Measurements from ENCODE around the gene TANGO6. TPM values are rescaled to one million over a fixed set of nuclear protein-coding genes. Genes with fewer than 3 reads are reported as not detected.

The TANGO6 gene
- polyA plus RNA-seq, 2 of the 4 experiments (the other 2 are of a cell fraction): 8.1 to 19.5 TPM

GRCh38 chr16:69115837-69116236 is 272.5 kb downstream of the TANGO6 start:
- no peak overlapping the region for H3K4me2 ChIP-seq
- H3K4me1 ChIP-seq: no peaks in the 10 kb centered on the region
- ChIA-PET CTCF (interaction anchor here (0.7 to 24.8 kb wide), 4 partner anchors 8 to 268 kb away, joined by 4 to 503 read pairs (median 7); partner anchors contain the start of gene HAS3), POLR2A (interaction anchor here (1.5 kb wide), 1 partner anchor 10 kb away, joined by 5 read pairs; the partner anchor contains the start of gene HAS3)
- H3K9me3 ChIP-seq: no peaks in the 10 kb centered on the region
- FAIRE-seq (no peak), ATAC-seq (no peak), DNase-seq (ENCODE audit: low read depth in 1 of 2, low spot score in 1 of 2) (no peak)
- TF ChIP-seq, protein P1, sequence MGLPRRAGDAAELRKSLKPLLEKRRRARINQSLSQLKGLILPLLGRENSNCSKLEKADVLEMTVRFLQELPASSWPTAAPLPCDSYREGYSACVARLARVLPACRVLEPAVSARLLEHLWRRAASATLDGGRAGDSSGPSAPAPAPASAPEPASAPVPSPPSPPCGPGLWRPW (IDR thresholded peaks at IDR 0.05): no peak
- TF ChIP-seq, protein P2, sequence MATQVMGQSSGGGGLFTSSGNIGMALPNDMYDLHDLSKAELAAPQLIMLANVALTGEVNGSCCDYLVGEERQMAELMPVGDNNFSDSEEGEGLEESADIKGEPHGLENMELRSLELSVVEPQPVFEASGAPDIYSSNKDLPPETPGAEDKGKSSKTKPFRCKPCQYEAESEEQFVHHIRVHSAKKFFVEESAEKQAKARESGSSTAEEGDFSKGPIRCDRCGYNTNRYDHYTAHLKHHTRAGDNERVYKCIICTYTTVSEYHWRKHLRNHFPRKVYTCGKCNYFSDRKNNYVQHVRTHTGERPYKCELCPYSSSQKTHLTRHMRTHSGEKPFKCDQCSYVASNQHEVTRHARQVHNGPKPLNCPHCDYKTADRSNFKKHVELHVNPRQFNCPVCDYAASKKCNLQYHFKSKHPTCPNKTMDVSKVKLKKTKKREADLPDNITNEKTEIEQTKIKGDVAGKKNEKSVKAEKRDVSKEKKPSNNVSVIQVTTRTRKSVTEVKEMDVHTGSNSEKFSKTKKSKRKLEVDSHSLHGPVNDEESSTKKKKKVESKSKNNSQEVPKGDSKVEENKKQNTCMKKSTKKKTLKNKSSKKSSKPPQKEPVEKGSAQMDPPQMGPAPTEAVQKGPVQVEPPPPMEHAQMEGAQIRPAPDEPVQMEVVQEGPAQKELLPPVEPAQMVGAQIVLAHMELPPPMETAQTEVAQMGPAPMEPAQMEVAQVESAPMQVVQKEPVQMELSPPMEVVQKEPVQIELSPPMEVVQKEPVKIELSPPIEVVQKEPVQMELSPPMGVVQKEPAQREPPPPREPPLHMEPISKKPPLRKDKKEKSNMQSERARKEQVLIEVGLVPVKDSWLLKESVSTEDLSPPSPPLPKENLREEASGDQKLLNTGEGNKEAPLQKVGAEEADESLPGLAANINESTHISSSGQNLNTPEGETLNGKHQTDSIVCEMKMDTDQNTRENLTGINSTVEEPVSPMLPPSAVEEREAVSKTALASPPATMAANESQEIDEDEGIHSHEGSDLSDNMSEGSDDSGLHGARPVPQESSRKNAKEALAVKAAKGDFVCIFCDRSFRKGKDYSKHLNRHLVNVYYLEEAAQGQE (IDR thresholded peaks at IDR 0.05): no peak
- TF ChIP-seq E2F6 (IDR thresholded peaks at IDR 0.05; ENCODE audit: borderline replicate concordance, low read depth) (no peak), RCOR1 (IDR thresholded peaks at IDR 0.05; ENCODE audit: low read depth, low read length) (no peak), EHMT2 (IDR thresholded peaks at IDR 0.05; ENCODE audit: low read depth) (no peak)
- no peak overlapping the region for H3K4me3 ChIP-seq
- no peak overlapping the region for H3K27ac ChIP-seq
- 65% methylated on average over 1 of the region's 1 CpG for WGBS (ENCODE audit: missing lambda C conversion rate)

DNA sequence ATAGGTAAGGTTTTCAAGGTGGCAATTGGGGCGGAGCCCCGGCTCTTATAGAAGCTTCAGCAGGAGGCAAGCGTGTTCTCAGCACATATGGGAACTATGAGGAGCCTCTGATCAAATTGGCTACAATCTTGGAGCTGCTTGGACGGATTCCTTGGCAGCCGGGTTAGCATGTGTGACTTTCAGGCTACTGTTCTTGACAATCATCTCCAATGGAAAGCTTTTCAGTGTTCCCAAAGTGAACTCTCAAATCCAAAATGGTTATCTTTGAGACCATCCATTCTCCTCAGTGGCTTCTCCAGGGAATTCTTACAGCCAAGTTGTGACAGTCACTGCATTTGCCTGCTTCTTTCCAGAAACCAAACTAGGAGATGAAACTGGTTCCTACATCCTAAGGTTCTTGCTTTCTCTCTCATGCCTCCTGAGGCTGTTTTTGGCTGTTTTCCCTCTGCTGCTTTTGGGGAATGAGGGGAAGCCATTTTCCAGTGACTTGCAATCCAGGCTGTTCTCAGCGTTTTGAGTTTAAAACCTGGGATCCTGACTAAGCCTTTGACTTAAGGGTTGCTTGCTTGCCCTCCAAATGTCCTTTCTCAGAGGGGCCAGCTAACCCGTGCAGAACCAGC is 273.0 kb downstream of the TANGO6 start:
- H3K4me3 ChIP-seq: no peak overlapping the region
- ChIA-PET POLR2A (interaction anchor here (1.5 kb wide), 1 partner anchor 10 kb away, joined by 5 read pairs; the partner anchor contains the start of gene HAS3), CTCF (interaction anchor here (0.5 to 24.8 kb wide), 8 partner anchors 8 to 269 kb away, joined by 3 to 503 read pairs (median 4); partner anchors contain the start of gene HAS3)
- FAIRE-seq (no peak), DNase-seq (ENCODE audit: low read depth in 1 of 2, low spot score in 1 of 2) (no peak), ATAC-seq (no peak)
- H3K4me1 ChIP-seq: no peaks in the 10 kb centered on the region
- H3K4me2 ChIP-seq: no peak overlapping the region
- no peak overlapping the region for H3K27ac ChIP-seq
- H3K9me3 ChIP-seq: no peaks in the 10 kb centered on the region
- no peak for TF ChIP-seq NR3C1 (IDR thresholded peaks at IDR 0.05)
- TF ChIP-seq HOXA7 (CRISPR knock-in tag; IDR thresholded peaks at IDR 0.05): no peak
- TF ChIP-seq CBX8 (IDR thresholded peaks at IDR 0.05): no peak
- TF ChIP-seq EHF (CRISPR knock-in tag; IDR thresholded peaks at IDR 0.05): no peak
- 93% methylated on average over 7 of the region's 7 CpGs for WGBS (ENCODE audit: missing lambda C conversion rate)

DNA sequence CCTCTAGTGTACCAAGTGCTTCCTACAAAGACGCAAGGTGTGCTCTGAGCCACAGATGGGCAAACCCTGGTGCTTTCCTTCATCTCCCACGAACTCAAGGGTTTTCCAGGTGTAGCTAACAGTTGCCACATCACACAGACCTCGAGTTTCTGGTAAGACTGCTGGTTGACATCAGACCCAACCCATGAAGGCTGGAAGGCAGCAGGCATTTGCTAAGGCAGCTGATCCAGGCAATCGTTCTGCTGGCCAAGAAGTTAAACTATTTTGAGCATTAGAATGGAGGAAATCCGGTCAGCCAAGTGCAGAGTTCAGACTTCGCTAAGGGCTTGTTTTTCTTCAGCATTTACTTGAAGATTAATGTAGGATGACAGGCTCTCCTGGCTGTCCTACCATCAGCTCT is 273.6 kb downstream of the TANGO6 start:
- ChIA-PET POLR2A (interaction anchor here (1.5 kb wide), 1 partner anchor 11 kb away, joined by 5 read pairs; the partner anchor contains the start of gene HAS3), CTCF (interaction anchor here (0.5 to 24.8 kb wide), 7 partner anchors 9 to 269 kb away, joined by 3 to 503 read pairs (median 4); no protein-coding TSS in a partner anchor)
- no peaks in the 10 kb centered on the region for H3K9me3 ChIP-seq
- no peak overlapping the region for H3K4me3 ChIP-seq
- TF ChIP-seq FOXS1 (CRISPR knock-in tag; IDR thresholded peaks at IDR 0.05) (no peak), ATOH8 (CRISPR knock-in tag; IDR thresholded peaks at IDR 0.05; ENCODE audit: low read depth) (no peak), ZFP36 (IDR thresholded peaks at IDR 0.05; ENCODE audit: borderline replicate concordance, partially characterized antibody) (no peak), PHF8 (IDR thresholded peaks at IDR 0.05; ENCODE audit: borderline replicate concordance, low read depth) (no peak), SREBF2 (IDR thresholded peaks at IDR 0.05) (no peak), BHLHE40 (IDR thresholded peaks at IDR 0.05; ENCODE audit: low read depth, low read length) (no peak), ESRRA (IDR thresholded peaks at IDR 0.05; ENCODE audit: borderline replicate concordance, low read length) (no peak), MYC (IDR thresholded peaks at IDR 0.05; ENCODE audit: borderline replicate concordance, low read length) (no peak), ZNF302 (CRISPR knock-in tag; IDR thresholded peaks at IDR 0.05) (no peak), CTCF (IDR thresholded peaks at IDR 0.05) (no peak), NR3C1 (IDR thresholded peaks at IDR 0.05) (no peak)
- no peak for DNase-seq (ENCODE audit: low read depth in 1 of 2, low spot score in 1 of 2)
- H3K4me1 ChIP-seq: no peaks in the 10 kb centered on the region
- no peak for ATAC-seq
- H3K4me2 ChIP-seq: no peak overlapping the region
- H3K27ac ChIP-seq: no peak overlapping the region
- WGBS (ENCODE audit: missing lambda C conversion rate): 76% methylated on average over 6 of the region's 6 CpGs
- no peak for FAIRE-seq
